GM23338 (cell line): ENCODE measurements around the gene CSNK2B. TPM values are rescaled to one million over a fixed set of nuclear protein-coding genes. Genes with fewer than 3 reads are reported as not detected.
A peak's percentile ranks its signal among the peaks of the same experiment; 100 is the strongest.

ENCODE experiments used
- ATAC-seq: fragments of 200-7000 bp; cut with Tn5 transposase; 3 replicates; pipeline ENCODE4 v1.9.1; 2020
- DNase-seq: peaks from one replicate; pipeline ENCODE4 v3.0.0-alpha.2; 2015; ENCODE audit warnings: low spot score
- H2AFZ ChIP-seq: fragments of 200-600 bp; sonication (generic); 2 replicates; pipeline ENCODE4 v1.8.0; 2016; ENCODE audit warnings: antibody characterized with exemption, mild to moderate bottlenecking, moderate library complexity
- H3F3A ChIP-seq: fragments of 200-600 bp; sonication (generic); replicated peaks from 2 replicates; pipeline ENCODE4 v1.8.0; 2017; ENCODE audit warnings: antibody characterized with exemption, mixed run types, low read depth
- H3K27ac ChIP-seq: fragments of 200-600 bp; sonication (generic); 2 replicates; pipeline ENCODE4 v1.6.1; 2016; ENCODE audit warnings: low read depth
- H3K27me3 ChIP-seq: fragments of 200-600 bp; sonication (generic); 2 replicates; pipeline ENCODE4 v1.8.0; 2016; ENCODE audit warnings: mild to moderate bottlenecking, mixed run types, moderate library complexity; ENCODE audit not compliant: insufficient read depth
- H3K36me3 ChIP-seq: fragments of 200-600 bp; sonication (generic); 2 replicates; pipeline ENCODE4 v1.8.0; 2016; ENCODE audit warnings: mild to moderate bottlenecking; ENCODE audit not compliant: insufficient read depth
- H3K4me1 ChIP-seq: fragments of 200-600 bp; sonication (generic); 2 replicates; pipeline ENCODE4 v1.8.0; 2016; ENCODE audit warnings: mild to moderate bottlenecking, moderate library complexity; ENCODE audit not compliant: insufficient read depth
- H3K4me2 ChIP-seq: fragments of 200-600 bp; sonication (generic); 2 replicates; pipeline ENCODE4 v1.7.1; 2017; ENCODE audit warnings: mixed run types
- H3K4me3 ChIP-seq: fragments of 200-600 bp; sonication (generic); 2 replicates; pipeline ENCODE4 v1.6.1; 2016; ENCODE audit warnings: mixed run types
- H3K79me2 ChIP-seq: fragments of 200-600 bp; sonication (generic); replicated peaks from 2 replicates; pipeline ENCODE4 v1.8.0; 2017; ENCODE audit warnings: mild to moderate bottlenecking; ENCODE audit not compliant: insufficient read depth
- H3K9me2 ChIP-seq: fragments of 200-600 bp; sonication (generic); 2 replicates; pipeline ENCODE4 v1.8.0; 2017; ENCODE audit not compliant: insufficient read depth
- H4K20me1 ChIP-seq: fragments of 200-600 bp; sonication (generic); replicated peaks from 2 replicates; pipeline ENCODE4 v1.8.0; 2017; ENCODE audit warnings: mild to moderate bottlenecking; ENCODE audit not compliant: insufficient read depth
- H3K27ac Mint-ChIP-seq: 2 replicates; pipeline ENCODE4 v1.8.0; 2020; ENCODE audit warnings: inconsistent platforms, mild to moderate bottlenecking, moderate library complexity, mixed read lengths
- H3K27me3 Mint-ChIP-seq: 3 replicates; pipeline ENCODE4 v1.8.0; 2022; ENCODE audit warnings: low read depth, mild to moderate bottlenecking, moderate library complexity, mixed read lengths, inconsistent platforms; ENCODE audit not compliant: insufficient read depth, poor library complexity
- H3K36me3 Mint-ChIP-seq: 3 replicates; pipeline ENCODE4 v1.8.0; 2021; ENCODE audit warnings: low read depth, mild to moderate bottlenecking, inconsistent platforms, moderate library complexity, mixed read lengths
- H3K4me1 Mint-ChIP-seq: 3 replicates; pipeline ENCODE4 v1.8.0; 2020; ENCODE audit warnings: mild to moderate bottlenecking, inconsistent platforms, mixed read lengths
- H3K4me3 Mint-ChIP-seq: 3 replicates; pipeline ENCODE4 v1.8.0; 2021; ENCODE audit warnings: moderate library complexity, mild to moderate bottlenecking, inconsistent platforms, mixed read lengths
- H3K9me3 Mint-ChIP-seq: 3 replicates; pipeline ENCODE4 v1.8.0; 2020; ENCODE audit warnings: moderate library complexity, mild to moderate bottlenecking, inconsistent platforms, mixed read lengths
- CREB1 ChIP-seq: fragments of 250-450 bp; sonication (Bioruptor Pico); IDR thresholded peaks from 2 replicates; pipeline ENCODE4 v1.5.0; 2020; ENCODE audit warnings: low read depth, mild to moderate bottlenecking, moderate library complexity
- EZH2 ChIP-seq: fragments of 200-600 bp; sonication (generic); IDR thresholded peaks from one replicate; pipeline ENCODE4 v1.8.0; 2017; ENCODE audit warnings: antibody characterized with exemption, mild to moderate bottlenecking, low read depth; ENCODE audit not compliant: unreplicated experiment
- EZH2phosphoT487 ChIP-seq: fragments of 200-600 bp; sonication (generic); IDR thresholded peaks from one replicate; pipeline ENCODE4 v1.8.1; 2018; ENCODE audit warnings: antibody characterized with exemption; ENCODE audit not compliant: unreplicated experiment
- NANOG ChIP-seq: IDR thresholded peaks from 2 replicates; pipeline ENCODE4 v1.6.1; 2016; ENCODE audit warnings: antibody characterized with exemption, borderline replicate concordance
- POLR2AphosphoS5 ChIP-seq: IDR thresholded peaks from 2 replicates; pipeline ENCODE4 v1.6.1; 2016; ENCODE audit warnings: antibody characterized with exemption, low read depth
- STAT1 ChIP-seq: IDR thresholded peaks from one replicate; pipeline ENCODE4 v1.6.1; 2016; ENCODE audit warnings: antibody characterized with exemption; ENCODE audit not compliant: unreplicated experiment
- ZNF114 ChIP-seq: fragments of 250-450 bp; sonication (Bioruptor Pico); IDR thresholded peaks from 2 replicates; pipeline ENCODE4 v1.5.0; 2020; ENCODE audit warnings: mild to moderate bottlenecking, moderate library complexity
- polyA plus RNA-seq: library from polyadenylated mRNA; unstranded; fragments of >200 nt; fragmentation: Nextera tagmentation; extraction: Ambion mirVana; gene quantifications from 2 replicates; pipeline ENCODE4 v1.2.1, GENCODE V29; 2016
- total RNA-seq: library from RNA; depleted of rRNA; stranded (reverse); fragments of >200 nt; shearing (Covaris generic); gene quantifications from 2 replicates; pipeline ENCODE4 v1.2.3, GENCODE V29; 2014
- TF ChIP-seq, protein P1 (sequence below): IDR thresholded peaks from 2 replicates; pipeline ENCODE4 v1.6.1; 2016; ENCODE audit warnings: antibody characterized with exemption
- TF ChIP-seq, protein P2 (sequence below): fragments of 250-450 bp; sonication (Bioruptor Pico); IDR thresholded peaks from 2 replicates; pipeline ENCODE4 v1.5.0; 2020; ENCODE audit warnings: mild to moderate bottlenecking, moderate library complexity
- TF ChIP-seq, protein P3 (sequence below), 2 experiments: fragments of 200-600 bp in 1 of 2; sonication (generic) in 1 of 2; conservative IDR thresholded peaks; 2 replicates each; pipeline versions ENCODE4 v1.5.1 to v1.6.1; 2016 to 2017; ENCODE audit warnings: antibody characterized with exemption in 2 of 2, low read depth in 2 of 2, mild to moderate bottlenecking in 2 of 2, moderate library complexity in 1 of 2

CSNK2B gene
- total and polyA plus RNA-seq, 2 experiments from 2014 or later, result 260 to 271 TPM

DNA sequence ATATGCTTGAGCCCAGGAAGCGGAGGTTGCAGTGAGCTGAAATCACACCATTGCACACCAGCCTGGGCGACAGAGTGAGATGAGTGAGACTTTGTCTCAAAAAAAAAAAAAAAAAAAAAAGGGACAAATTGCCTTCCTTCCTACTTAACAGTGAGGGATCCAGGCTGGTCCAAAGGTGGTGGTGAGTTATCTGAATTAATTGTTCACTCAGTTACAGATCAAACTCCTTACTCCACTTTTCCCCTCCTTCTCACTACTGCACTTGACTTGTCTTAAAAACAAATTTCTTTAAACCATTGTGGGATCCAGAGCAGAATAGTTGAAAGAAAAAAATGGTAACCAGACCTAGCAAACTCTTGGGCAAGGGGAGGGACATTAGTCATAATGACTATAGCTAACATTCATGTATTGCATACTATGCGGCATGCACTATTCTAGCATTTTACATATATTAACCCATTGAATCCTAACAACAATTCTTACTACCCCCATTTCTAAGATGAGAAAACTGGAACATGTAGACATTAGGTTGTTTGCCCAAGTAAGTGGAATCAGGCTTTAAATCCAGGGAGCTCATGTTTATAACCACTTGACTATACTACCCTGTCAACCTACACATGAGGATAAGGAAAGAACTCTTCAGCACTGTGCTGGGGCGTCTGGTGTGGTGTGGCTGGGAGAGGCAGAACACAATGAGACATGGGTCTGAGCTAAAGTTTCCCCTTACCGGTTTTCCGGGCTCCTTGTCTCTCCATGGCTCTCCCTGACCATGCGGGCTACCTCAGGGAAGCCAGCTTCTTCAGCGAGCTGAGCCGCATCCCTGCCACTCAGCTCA is 2.5 kb upstream of the CSNK2B start:
- no peak for TF ChIP-seq POLR2AphosphoS5
- TF ChIP-seq, protein P1, sequence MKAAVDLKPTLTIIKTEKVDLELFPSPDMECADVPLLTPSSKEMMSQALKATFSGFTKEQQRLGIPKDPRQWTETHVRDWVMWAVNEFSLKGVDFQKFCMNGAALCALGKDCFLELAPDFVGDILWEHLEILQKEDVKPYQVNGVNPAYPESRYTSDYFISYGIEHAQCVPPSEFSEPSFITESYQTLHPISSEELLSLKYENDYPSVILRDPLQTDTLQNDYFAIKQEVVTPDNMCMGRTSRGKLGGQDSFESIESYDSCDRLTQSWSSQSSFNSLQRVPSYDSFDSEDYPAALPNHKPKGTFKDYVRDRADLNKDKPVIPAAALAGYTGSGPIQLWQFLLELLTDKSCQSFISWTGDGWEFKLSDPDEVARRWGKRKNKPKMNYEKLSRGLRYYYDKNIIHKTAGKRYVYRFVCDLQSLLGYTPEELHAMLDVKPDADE, result no peak
- no peak for TF ChIP-seq CREB1 (CRISPR knock-in tag)
- no peak for TF ChIP-seq ZNF114 (CRISPR knock-in tag)
- TF ChIP-seq STAT1, result no peak
- no peak for TF ChIP-seq EZH2
- no peak for TF ChIP-seq NANOG
- peak overlapping the region; percentile 94 for H3K27ac ChIP-seq
- Mint-ChIP-seq H3K9me3 (no peaks in the 10 kb centered on the region; the same call in 2 of the 3 replicates), H3K27me3 (peaks cover 30% of the 10 kb centered on the region), H3K27ac (peak overlapping the region; percentile 98; the same call in 1 of the 2 replicates), H3K36me3 (peaks cover 61% of the 10 kb centered on the region), H3K4me3 (peak overlapping the region; percentile 93), H3K4me1 (peaks cover 46% of the 10 kb centered on the region)
- no peaks in the 10 kb centered on the region for H3K9me2 ChIP-seq
- DNase-seq (no peak), ATAC-seq (no peak)
- H3K4me1 ChIP-seq, result peaks cover 26% of the 10 kb centered on the region
- H3F3A ChIP-seq, result peaks cover 21% of the 10 kb centered on the region; the same call in 1 of the 2 replicates
- no peaks in the 10 kb centered on the region for H3K27me3 ChIP-seq
- H3K4me3 ChIP-seq, result peak overlapping the region; percentile 97
- peaks cover 60% of the 10 kb centered on the region for H3K79me2 ChIP-seq
- peak overlapping the region; percentile 89 for H3K4me2 ChIP-seq
- H2AFZ ChIP-seq, result no peak overlapping the region
- H3K36me3 ChIP-seq, result peaks cover 27% of the 10 kb centered on the region
- H4K20me1 ChIP-seq, result peaks cover 12% of the 10 kb centered on the region

DNA sequence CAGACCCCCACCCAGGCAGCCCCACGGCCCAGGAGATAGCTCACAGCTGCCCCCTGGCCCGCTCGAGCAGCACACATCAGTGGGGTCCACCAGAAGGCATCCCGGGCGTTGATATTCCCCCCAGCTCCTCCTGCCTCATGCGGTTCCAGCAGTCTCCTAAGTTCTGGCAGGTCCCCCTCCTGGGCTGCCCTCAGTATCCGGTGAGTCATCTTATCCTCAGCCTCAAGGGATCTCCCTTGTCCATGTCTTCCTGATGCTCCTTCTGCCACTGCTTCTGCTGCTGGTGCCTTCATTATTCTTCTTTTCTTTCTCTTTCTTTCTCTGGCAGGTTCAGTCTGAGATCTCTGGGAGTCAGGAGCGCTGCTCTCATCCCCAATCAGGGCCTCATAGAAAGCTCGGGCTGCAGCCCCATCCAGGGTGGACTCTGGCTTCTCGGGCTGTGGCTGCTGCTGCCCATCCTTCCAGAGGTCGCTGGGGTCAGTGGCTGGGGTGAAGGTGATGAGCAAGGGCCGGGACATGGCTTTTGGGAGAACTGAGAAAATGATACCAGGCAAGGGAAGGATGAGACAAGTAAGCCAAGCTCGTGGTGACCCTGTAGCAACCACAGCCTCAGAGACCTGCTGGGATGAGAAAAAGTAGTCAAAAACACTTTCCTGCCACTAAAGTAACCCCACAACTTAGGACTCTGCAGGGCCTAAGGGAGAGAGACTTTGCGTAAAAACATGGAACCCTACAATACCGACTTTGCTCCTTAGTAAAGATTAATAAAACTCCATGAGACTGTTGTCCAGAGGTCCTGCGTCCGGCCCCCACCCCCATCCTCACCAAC is 1.7 kb upstream of the CSNK2B start:
- ATAC-seq (no peak), DNase-seq (no peak)
- no peak for TF ChIP-seq EZH2phosphoT487
- TF ChIP-seq, protein P2, sequence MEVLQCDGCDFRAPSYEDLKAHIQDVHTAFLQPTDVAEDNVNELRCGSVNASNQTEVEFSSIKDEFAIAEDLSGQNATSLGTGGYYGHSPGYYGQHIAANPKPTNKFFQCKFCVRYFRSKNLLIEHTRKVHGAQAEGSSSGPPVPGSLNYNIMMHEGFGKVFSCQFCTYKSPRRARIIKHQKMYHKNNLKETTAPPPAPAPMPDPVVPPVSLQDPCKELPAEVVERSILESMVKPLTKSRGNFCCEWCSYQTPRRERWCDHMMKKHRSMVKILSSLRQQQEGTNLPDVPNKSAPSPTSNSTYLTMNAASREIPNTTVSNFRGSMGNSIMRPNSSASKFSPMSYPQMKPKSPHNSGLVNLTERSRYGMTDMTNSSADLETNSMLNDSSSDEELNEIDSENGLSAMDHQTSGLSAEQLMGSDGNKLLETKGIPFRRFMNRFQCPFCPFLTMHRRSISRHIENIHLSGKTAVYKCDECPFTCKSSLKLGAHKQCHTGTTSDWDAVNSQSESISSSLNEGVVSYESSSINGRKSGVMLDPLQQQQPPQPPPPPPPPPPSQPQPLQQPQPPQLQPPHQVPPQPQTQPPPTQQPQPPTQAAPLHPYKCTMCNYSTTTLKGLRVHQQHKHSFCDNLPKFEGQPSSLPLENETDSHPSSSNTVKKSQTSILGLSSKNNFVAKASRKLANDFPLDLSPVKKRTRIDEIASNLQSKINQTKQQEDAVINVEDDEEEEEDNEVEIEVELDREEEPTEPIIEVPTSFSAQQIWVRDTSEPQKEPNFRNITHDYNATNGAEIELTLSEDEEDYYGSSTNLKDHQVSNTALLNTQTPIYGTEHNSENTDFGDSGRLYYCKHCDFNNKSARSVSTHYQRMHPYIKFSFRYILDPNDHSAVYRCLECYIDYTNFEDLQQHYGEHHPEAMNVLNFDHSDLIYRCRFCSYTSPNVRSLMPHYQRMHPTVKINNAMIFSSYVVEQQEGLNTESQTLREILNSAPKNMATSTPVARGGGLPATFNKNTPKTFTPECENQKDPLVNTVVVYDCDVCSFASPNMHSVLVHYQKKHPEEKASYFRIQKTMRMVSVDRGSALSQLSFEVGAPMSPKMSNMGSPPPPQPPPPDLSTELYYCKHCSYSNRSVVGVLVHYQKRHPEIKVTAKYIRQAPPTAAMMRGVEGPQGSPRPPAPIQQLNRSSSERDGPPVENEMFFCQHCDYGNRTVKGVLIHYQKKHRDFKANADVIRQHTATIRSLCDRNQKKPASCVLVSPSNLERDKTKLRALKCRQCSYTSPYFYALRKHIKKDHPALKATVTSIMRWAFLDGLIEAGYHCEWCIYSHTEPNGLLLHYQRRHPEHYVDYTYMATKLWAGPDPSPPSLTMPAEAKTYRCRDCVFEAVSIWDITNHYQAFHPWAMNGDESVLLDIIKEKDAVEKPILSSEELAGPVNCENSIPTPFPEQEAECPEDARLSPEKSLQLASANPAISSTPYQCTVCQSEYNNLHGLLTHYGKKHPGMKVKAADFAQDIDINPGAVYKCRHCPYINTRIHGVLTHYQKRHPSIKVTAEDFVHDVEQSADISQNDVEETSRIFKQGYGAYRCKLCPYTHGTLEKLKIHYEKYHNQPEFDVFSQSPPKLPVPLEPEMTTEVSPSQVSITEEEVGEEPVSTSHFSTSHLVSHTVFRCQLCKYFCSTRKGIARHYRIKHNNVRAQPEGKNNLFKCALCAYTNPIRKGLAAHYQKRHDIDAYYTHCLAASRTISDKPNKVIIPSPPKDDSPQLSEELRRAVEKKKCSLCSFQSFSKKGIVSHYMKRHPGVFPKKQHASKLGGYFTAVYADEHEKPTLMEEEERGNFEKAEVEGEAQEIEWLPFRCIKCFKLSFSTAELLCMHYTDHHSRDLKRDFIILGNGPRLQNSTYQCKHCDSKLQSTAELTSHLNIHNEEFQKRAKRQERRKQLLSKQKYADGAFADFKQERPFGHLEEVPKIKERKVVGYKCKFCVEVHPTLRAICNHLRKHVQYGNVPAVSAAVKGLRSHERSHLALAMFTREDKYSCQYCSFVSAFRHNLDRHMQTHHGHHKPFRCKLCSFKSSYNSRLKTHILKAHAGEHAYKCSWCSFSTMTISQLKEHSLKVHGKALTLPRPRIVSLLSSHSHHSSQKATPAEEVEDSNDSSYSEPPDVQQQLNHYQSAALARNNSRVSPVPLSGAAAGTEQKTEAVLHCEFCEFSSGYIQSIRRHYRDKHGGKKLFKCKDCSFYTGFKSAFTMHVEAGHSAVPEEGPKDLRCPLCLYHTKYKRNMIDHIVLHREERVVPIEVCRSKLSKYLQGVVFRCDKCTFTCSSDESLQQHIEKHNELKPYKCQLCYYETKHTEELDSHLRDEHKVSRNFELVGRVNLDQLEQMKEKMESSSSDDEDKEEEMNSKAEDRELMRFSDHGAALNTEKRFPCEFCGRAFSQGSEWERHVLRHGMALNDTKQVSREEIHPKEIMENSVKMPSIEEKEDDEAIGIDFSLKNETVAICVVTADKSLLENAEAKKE (CRISPR knock-in tag), result no peak
- TF ChIP-seq, protein P3, sequence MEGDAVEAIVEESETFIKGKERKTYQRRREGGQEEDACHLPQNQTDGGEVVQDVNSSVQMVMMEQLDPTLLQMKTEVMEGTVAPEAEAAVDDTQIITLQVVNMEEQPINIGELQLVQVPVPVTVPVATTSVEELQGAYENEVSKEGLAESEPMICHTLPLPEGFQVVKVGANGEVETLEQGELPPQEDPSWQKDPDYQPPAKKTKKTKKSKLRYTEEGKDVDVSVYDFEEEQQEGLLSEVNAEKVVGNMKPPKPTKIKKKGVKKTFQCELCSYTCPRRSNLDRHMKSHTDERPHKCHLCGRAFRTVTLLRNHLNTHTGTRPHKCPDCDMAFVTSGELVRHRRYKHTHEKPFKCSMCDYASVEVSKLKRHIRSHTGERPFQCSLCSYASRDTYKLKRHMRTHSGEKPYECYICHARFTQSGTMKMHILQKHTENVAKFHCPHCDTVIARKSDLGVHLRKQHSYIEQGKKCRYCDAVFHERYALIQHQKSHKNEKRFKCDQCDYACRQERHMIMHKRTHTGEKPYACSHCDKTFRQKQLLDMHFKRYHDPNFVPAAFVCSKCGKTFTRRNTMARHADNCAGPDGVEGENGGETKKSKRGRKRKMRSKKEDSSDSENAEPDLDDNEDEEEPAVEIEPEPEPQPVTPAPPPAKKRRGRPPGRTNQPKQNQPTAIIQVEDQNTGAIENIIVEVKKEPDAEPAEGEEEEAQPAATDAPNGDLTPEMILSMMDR (conservative IDR thresholded peaks at IDR 0.05; ENCODE audit: low read depth in 2 of 2), result peak in 1 of 2 experiments; percentile 8; a peak in 1 of 4 replicates

More for the DNA sequence above, 1.7 kb upstream of the CSNK2B start:
- Mint-ChIP-seq H3K9me3 (no peaks in the 10 kb centered on the region; the same call in 2 of the 3 replicates), H3K4me1 (peaks cover 43% of the 10 kb centered on the region), H3K36me3 (peaks cover 69% of the 10 kb centered on the region), H3K27me3 (peaks cover 23% of the 10 kb centered on the region), H3K27ac (peak overlapping the region; percentile 98), H3K4me3 (peak overlapping the region; percentile 93)
- peaks cover 21% of the 10 kb centered on the region; the same call in 1 of the 2 replicates for H3F3A ChIP-seq
- H3K27me3 ChIP-seq, result no peaks in the 10 kb centered on the region
- peak overlapping the region; percentile 94 for H3K27ac ChIP-seq
- peak overlapping the region; percentile 89 for H3K4me2 ChIP-seq
- H3K9me2 ChIP-seq, result no peaks in the 10 kb centered on the region
- H3K79me2 ChIP-seq, result peaks cover 56% of the 10 kb centered on the region
- peaks cover 26% of the 10 kb centered on the region for H3K4me1 ChIP-seq
- peaks cover 12% of the 10 kb centered on the region for H4K20me1 ChIP-seq
- peaks cover 34% of the 10 kb centered on the region for H3K36me3 ChIP-seq
- peak overlapping the region; percentile 97 for H3K4me3 ChIP-seq
- no peak overlapping the region for H2AFZ ChIP-seq
